ENCODE measurements around the gene HUS1B. TPM values are rescaled to one million over a fixed set of nuclear protein-coding genes. Genes with fewer than 3 reads are reported as not detected.
A peak's percentile ranks its signal among the peaks of the same experiment; 100 is the strongest.

Gene HUS1B
- total and polyA plus RNA-seq, 9 of the 15 experiments (the other 6 are each of a cell fraction or from before 2014, with no cell fraction given), result 0.16 to 1.4 (median 0.38) TPM; not detected in 1

DNA sequence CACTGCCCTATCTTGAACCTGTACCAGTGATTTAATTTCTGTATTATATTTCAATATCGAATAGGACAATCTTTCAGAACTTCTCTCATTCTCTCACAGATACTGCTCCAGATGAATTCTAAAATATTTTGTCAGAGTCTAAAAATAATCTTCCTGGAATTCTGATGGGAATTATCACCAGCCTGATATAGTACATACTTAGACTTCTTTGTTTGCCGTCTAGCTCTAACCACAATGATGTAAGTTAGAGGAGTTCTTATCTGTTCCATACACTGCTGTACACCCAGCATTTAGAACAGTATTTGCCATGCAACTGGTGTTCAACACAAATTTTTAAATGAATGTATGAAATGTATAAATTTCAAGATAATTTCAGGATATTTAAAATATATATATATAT lies 1.3 kb upstream of the HUS1B start (continued):
- no peak for TF ChIP-seq ELF4 (CRISPR knock-in tag; IDR thresholded peaks at IDR 0.05)
- TF ChIP-seq CEBPB (tag; IDR thresholded peaks at IDR 0.05), result no peak
- TF ChIP-seq ZBTB8A (IDR thresholded peaks at IDR 0.05; ENCODE audit: partially characterized antibody), result no peak
- no peak for TF ChIP-seq PML (IDR thresholded peaks at IDR 0.05; ENCODE audit: low read length)
- no peak for TF ChIP-seq PURB (CRISPR knock-in tag; IDR thresholded peaks at IDR 0.05; ENCODE audit: low read depth)
- TF ChIP-seq, protein P1, sequence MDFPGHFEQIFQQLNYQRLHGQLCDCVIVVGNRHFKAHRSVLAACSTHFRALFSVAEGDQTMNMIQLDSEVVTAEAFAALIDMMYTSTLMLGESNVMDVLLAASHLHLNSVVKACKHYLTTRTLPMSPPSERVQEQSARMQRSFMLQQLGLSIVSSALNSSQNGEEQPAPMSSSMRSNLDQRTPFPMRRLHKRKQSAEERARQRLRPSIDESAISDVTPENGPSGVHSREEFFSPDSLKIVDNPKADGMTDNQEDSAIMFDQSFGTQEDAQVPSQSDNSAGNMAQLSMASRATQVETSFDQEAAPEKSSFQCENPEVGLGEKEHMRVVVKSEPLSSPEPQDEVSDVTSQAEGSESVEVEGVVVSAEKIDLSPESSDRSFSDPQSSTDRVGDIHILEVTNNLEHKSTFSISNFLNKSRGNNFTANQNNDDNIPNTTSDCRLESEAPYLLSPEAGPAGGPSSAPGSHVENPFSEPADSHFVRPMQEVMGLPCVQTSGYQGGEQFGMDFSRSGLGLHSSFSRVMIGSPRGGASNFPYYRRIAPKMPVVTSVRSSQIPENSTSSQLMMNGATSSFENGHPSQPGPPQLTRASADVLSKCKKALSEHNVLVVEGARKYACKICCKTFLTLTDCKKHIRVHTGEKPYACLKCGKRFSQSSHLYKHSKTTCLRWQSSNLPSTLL (IDR thresholded peaks at IDR 0.05), result no peak
- TF ChIP-seq FUS (optimal IDR thresholded peaks at IDR 0.05; ENCODE audit: low read depth, low read length), result no peak
- no peak for TF ChIP-seq PCBP1 (IDR thresholded peaks at IDR 0.05; ENCODE audit: low read depth, low read length, poor library complexity, severe bottlenecking)
- TF ChIP-seq MEF2D (tag; conservative IDR thresholded peaks at IDR 0.05; ENCODE audit: low read depth), result peak; percentile 86
- TF ChIP-seq KDM1A (IDR thresholded peaks at IDR 0.05), result peak in 1 of 2 experiments; percentile 59; a peak in 2 of 4 replicates
- peak; percentile 87 for TF ChIP-seq HDAC3 (IDR thresholded peaks at IDR 0.05; ENCODE audit: borderline replicate concordance, partially characterized antibody)
- TF ChIP-seq, protein P2, sequence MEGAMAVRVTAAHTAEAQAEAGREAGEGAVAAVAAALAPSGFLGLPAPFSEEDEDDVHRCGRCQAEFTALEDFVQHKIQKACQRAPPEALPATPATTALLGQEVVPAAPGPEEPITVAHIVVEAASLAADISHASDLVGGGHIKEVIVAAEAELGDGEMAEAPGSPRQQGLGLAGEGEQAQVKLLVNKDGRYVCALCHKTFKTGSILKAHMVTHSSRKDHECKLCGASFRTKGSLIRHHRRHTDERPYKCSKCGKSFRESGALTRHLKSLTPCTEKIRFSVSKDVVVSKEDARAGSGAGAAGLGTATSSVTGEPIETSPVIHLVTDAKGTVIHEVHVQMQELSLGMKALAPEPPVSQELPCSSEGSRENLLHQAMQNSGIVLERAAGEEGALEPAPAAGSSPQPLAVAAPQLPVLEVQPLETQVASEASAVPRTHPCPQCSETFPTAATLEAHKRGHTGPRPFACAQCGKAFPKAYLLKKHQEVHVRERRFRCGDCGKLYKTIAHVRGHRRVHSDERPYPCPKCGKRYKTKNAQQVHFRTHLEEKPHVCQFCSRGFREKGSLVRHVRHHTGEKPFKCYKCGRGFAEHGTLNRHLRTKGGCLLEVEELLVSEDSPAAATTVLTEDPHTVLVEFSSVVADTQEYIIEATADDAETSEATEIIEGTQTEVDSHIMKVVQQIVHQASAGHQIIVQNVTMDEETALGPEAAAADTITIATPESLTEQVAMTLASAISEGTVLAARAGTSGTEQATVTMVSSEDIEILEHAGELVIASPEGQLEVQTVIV (CRISPR knock-in tag; IDR thresholded peaks at IDR 0.05; ENCODE audit: borderline replicate concordance), result no peak
- TF ChIP-seq ZFPM2 (CRISPR knock-in tag; IDR thresholded peaks at IDR 0.05), result no peak
- TF ChIP-seq STAT5A (IDR thresholded peaks at IDR 0.05; ENCODE audit: borderline replicate concordance, low read length), result peak; percentile 64
- TF ChIP-seq TAL1 (IDR thresholded peaks at IDR 0.05), result peak; percentile 50
- no peak for TF ChIP-seq PYGO2 (tag; IDR thresholded peaks at IDR 0.05)
- TF ChIP-seq ZNF551 (CRISPR knock-in tag; IDR thresholded peaks at IDR 0.05), result no peak
- TF ChIP-seq ESRRB (CRISPR knock-in tag; IDR thresholded peaks at IDR 0.05; ENCODE audit: borderline replicate concordance), result no peak
- peak; percentile 21 for TF ChIP-seq MEIS2 (IDR thresholded peaks at IDR 0.05; ENCODE audit: partially characterized antibody)
- TF ChIP-seq, protein P3, sequence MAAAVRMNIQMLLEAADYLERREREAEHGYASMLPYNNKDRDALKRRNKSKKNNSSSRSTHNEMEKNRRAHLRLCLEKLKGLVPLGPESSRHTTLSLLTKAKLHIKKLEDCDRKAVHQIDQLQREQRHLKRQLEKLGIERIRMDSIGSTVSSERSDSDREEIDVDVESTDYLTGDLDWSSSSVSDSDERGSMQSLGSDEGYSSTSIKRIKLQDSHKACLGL (CRISPR knock-in tag; IDR thresholded peaks at IDR 0.05; ENCODE audit: borderline replicate concordance, poor library complexity, severe bottlenecking), result no peak
- peak; percentile 7; the same call in 1 of the 2 replicates for TF ChIP-seq KLF16 (IDR thresholded peaks at IDR 0.05)
- TF ChIP-seq ILK (tag; IDR thresholded peaks at IDR 0.05; ENCODE audit: borderline replicate concordance, low read depth), result no peak
- no peak for TF ChIP-seq ZNF217 (CRISPR knock-in tag; IDR thresholded peaks at IDR 0.05)
- TF ChIP-seq, protein P4, sequence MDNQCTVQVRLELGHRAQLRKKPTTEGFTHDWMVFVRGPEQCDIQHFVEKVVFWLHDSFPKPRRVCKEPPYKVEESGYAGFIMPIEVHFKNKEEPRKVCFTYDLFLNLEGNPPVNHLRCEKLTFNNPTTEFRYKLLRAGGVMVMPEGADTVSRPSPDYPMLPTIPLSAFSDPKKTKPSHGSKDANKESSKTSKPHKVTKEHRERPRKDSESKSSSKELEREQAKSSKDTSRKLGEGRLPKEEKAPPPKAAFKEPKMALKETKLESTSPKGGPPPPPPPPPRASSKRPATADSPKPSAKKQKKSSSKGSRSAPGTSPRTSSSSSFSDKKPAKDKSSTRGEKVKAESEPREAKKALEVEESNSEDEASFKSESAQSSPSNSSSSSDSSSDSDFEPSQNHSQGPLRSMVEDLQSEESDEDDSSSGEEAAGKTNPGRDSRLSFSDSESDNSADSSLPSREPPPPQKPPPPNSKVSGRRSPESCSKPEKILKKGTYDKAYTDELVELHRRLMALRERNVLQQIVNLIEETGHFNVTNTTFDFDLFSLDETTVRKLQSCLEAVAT (IDR thresholded peaks at IDR 0.05), result peak in 1 of 2 experiments; percentile 84; a peak in 2 of 4 replicates
